ENCODE data around the gene POTEF.
"Not testable (repeated sequence)": the region's sequence is repeated elsewhere in the genome, so short reads cannot be mapped to it uniquely, and the experiment has no call there.

The POTEF gene

DNA sequence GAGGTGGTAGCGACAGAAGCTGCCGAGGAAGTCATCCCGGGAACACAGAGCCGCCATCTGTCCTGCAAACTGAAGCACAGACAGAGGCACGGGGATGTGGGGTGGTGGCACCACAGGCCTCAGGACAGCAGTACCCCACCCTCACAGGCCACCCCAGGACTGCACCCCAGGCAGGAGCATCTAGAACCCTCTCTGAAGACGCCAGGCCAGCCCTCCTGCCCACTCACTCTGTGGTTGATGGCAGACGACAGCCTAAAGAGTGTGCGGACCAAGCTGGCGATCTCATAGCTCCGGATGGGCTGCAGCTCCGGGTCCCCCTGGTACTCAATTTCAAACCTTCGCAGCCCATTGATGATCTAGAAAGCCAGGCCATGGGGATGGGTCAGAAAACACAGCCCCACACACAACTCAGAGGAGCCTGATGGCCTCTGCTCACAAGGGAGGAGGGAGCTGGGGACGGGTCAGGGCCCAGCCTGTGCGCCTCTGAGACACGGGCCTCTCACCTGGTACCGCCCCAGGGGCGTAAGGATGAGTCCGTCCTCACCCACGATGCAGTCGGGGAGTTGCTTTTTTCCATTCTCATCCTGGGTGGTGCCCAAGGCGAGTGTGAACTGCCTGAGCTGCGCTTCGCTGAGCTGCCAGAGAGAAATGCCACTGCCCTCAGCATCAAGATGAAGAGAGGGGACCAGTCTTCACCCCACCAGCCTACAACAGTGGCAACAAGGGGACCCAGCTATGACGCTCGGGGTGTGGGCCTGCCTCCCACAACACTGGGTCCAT, 24.0 kb upstream of the POTEF start:
- no peak for DNase-seq (ENCODE audit: low read depth)

DNA sequence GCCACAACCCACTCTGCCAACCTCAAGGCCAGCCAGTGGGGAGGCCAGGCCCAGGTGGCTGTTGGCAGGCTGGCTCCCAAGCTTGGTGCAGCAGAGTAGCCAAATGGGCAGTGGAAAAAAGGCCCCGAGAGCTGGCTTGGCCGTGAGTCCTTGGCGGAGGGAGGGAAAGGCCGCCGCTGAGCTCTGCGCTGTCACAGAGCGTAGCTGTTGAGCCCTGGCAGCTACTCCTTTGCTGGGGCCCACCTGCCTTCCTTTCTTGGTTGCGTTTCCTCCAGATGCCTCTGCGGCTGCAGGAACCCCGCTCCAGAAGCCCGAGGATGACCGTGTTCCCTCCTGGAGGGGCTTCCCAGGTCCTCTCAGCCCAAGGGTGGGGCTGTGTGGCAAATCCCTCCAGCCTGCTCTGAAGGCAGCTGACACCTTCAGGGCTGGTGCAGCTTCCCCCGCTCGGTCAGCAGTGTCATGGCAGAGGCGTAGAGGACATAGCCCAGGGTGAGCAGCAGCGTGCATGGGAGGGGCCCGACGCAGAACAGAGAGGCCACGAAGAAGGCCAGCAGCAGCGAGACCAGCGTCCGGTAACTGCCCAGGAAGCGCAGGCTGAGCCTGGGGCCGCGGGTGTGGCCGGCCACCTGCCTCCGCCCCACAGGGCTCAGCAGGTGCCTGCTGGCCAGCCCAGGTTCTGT, 23.3 kb upstream of the POTEF start:
- not testable (repeated sequence) for DNase-seq (ENCODE audit: low read depth)

DNA sequence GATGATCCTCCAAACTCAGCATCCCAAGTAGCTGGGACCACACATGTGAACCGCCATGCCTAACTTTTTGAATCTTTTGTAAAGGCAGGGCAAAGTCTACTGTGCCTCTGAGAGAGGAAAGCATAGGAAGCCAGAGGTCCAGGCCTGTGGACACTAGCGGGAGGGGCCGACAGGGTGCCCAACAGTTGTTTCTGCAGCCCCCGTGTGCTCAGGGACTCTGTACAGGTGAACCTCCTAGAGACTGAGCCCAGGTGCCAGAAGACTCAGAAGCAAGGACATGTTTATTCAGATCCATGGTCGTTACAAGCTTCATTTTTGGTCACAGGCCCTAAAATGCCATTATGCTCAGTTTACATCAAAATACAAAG, 22.1 kb upstream of the POTEF start:
- not testable (repeated sequence) for DNase-seq (ENCODE audit: low read depth)

DNA sequence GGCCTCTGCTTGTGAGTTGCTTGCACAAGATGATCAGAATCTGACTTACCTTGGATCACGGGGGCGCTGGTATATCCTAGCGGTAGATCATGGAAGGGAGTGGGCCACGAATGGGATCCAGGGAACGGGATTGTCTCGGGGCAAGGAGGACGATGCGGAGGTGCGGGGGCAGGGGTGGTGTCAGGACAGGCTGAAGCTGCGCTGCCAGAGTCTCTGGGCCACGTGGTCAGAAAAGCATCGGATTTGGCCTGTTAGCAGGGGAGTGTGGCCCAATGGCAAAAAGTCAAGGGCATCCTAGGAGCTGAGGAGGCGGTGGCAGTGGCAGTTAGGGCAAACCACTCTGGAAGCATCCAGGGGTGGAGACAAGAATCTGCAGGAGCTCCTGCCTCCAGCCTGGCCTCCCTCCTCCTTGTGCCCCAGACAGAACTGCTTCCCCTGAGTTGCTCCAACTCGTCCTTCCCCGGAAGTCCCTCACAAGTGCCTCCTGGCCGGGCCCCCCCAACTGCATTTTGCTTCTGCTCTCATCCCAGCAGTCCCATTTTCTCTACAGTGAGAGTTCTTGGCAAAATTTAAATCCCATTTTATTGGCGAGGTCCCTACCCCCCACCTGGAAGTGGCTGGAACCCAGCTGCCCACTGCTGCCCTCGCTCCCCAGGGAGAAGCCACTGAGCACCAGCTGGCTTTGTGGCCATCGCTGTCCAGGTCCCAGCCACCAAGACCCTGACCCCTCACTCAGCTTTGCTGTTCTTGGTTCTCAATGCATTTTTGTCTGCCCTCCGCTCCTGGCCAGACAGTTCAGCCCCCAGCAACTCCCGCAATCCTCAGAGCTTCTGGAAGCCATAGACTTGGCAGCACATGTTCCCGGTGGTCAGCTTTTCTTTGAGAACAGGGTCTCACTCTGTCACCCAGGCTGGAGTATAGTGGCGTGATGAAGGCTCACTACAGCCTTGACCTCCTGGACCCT, 21.4 kb upstream of the POTEF start:
- DNase-seq (ENCODE audit: low read depth) = no peak

DNA sequence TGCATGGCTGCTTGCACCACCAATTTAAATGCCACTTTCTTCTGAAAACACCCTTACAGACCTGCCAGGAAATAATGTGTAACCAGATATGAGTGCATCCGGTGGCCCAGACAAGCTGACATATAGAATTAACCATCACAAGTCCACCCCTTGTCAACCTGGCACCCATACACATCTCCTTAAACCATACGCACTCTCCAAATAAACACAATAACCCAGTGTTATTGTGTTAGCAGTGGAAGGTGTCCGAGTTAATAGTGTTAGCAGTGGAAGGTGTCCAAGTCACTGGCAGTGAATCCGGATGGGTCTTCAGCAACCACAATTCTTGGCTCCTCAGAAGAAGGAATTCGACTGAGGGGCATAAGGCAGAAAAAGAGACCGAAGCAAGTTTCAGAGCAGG, 19.5 kb upstream of the POTEF start:
- DNase-seq (ENCODE audit: low read depth) = not testable (repeated sequence)

DNA sequence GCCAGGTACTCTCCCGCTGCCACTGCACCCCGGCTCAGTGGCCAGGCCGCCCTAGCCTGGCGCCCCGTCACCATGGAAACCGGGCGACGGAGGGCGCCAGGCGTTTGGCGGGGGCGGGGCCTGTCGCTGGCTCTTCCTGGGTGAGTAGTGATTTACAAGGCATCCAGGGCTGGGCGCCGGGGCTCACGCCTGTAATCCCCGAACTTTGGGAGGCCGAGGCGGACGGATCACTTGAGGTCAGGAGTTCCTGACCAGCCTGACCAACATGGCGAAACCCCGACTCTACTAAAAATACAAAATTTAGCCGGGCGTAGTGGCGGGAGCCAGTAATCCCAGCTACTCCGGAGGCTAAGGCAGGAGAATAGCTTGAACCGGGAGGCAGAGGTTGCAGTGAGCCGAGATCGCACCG, 16.0 kb upstream of the POTEF start, which contains the start of gene CCDC74B:
TSS of gene CCDC74B (minus strand) at position 107 of the 409 bp plus-strand sequence. CDS start 116 bp downstream, outside the sequence.
- peak; percentile 64 for DNase-seq (ENCODE audit: low read depth)

DNA sequence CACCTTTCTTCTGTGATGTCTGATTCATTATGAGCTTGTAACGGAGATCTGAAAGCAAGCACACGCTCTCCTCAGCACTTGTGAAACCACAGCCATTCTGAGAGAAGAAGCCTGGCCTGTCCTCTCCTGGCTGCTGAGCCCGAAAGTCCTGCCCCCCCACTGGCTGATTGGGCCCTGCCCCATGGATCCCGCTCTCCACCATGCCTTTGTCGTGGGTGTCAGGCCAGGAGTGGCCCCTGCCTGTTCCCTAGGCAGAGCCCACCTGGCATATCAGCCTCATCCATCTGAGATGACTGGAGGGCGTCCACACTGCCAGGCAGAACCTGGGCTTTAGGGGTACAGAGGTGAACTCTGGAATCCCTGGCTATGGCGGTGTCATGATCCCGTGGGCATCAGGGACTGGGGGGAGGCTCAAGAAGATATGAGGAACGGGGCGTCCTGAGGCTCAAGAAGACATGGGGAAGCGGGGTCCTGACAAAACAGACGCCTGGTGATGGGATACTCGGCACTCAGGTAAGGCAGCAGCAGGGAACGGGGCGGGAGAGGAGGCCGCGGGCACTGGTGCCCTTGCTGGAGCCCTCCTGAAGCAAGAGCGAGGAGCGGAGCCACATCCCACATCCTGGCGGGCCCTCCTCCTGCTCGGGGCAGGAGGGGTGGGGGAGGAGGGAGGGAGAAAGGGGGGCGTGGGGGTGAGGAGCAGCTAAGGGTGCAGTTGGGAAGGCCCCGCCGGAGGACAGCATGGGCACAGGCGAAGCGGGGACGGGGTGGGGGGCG, 14.4 kb upstream of the POTEF start:
- DNase-seq (ENCODE audit: low read depth) = peak; percentile 14

DNA sequence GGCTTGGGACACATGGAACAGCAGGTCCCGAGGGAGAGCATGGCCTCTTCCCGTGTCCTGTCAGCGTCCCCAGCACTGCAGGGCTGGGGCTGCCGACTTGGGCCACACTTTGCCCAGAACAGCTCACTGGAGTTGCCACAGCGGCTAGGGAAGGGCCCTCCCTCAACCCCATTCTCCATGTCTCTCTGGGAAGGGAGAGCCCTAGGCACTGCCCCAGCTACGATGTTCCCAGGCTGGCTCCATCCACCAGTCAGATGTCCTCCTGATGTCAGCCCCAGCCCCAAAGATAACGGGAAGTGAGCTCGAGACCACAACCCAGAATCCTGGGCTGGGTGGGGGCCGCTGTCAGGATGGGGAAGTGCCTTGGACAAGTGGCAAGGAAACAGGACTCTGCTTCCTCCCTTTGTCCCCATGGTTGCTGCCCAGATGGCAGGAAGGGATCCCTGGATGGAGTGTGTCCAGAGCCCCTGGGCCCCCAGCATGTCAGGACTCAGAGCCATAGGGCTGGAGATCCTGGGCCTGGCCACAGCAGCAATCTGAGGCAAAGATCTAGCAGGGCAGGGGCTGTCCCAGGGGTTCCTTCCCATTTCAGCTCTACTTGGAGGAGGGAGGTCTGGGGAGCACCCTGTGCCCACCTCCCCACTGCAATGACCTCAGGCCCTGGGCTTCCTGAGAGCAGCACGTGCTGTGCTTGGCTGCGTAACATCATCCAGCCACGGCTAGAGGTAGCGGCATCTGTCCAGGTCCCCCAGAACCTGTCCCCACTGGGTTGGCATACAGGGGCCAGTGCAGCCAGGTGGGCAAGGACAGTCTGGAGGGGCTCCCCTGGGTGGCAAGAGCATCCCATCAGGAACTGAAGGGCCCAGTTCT, 13.6 kb upstream of the POTEF start:
- not testable (repeated sequence) for DNase-seq (ENCODE audit: low read depth)

DNA sequence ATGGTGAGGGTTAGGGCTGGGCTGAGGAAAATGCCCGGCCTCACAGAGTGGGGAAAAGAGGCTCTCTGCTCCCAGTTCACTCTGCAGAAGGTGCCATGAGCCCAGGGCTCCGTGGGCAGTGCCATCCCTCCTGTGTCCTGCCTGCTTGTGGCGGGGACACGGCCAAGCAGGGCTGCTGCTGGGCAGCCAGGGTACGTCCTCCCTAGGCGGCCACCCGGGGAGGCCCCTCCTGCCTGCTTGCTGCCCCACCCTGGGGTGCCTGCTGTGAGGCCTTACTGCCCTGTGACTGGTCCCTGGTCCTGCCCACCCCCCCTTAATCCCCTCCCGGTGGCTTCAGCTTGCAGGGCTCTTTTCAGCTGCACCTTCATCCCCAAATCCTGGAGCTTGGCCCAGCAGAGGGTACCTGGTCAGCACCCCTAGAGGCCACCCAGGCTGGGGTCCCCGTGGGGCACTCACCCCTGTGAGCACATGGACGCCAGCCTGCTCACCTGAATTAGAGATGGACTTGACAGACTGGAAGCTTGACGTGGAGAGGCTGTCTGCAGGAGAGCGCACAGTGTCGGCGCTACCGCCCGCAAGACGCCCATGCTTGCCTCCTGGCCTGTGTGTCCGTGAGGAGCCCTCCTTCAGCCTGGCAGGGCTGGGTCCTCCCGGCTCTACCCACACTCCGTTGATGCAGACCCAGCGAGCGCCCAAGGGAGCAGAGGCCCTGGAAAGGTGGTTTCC, 12.8 kb upstream of the POTEF start:
- DNase-seq (ENCODE audit: low read depth) = not testable (repeated sequence)

DNA sequence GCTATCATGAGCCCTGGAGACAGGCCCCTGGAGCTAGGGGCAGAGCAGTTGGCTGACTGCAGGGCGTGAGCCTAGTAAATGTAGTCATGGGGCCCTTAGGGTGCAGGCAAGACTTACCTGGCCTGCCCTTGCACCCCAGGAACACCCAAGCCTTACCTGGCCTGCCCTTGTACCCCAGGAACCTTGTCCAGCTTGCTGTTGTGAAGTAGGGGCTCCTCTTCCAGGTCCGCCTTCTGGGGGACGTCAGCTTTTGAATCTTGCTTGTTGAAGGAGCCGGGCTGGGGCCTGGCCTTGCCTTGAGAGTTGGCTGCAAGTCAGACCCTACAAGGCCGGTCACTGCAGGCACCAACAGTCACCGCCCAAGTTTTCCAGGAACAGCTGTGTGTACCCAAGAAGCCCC, 12.0 kb upstream of the POTEF start:
- DNase-seq (ENCODE audit: low read depth) = not testable (repeated sequence)

DNA sequence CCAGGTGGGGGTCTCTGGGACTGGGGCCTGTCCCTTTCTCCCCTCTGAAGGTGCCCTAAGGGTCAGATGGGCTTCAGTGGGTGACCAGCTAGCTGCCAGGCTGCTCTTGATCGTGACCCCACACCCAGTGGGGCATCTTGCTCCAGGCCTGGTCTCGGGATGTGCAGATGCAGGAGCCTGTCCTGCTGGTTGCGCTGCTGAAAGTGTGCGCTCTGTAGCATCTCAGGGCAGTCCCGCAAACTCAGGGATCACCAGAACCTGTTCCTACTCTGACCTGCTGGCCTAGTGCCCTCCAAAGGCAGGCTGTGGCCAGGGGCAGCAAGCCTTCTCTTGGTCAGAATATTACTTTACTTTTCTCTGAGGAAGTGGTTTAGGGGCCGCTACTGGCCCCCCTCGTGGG, 11.5 kb upstream of the POTEF start:
- not testable (repeated sequence) for DNase-seq (ENCODE audit: low read depth)

DNA sequence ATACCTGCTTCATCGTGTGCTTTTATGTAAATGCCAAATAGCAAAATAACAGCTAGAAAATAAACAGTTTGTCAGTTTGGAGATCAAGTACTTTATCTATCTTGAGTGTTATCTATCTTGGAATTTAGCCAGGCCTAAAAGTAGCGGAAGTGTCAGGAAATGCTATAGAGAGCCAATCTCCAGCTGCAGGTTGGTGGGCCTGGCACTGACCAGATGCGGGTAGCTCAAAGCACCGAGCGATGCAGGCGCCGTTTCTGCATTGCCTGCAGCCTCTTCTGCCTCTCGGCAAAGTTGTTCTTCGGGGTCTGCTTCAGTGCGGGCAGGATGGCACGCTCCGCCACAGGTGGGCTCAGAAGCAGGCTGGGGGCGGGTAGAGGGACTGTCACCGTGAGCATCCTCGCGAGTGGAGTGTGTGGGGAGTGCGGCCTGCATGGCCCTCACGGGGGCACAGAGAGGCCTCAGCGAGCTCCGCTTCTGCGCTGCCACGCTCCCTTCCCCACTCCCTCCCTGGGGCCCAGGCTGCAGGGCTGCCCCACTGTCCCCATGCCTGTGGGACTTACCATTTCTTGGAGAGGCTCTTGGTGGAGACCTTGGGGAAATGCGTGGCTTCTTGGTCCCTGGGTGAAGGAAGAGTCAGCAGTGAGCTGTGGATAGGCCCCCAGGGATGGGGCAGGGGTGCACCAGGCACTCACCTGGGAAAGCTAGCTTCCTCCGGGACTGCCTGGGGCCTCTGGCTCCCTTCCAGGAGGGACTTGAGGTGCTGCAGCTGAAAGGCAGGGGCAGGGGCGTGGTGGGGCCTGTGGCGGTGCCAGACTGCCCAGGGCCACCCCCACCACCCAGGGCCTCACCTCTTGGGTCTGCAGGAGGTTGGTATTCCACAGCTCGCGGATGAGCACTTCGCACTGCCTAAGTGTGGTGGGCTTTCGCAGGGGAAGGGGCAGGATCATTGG, 10.6 kb upstream of the POTEF start:
- DNase-seq (ENCODE audit: low read depth) = not testable (repeated sequence)

DNA sequence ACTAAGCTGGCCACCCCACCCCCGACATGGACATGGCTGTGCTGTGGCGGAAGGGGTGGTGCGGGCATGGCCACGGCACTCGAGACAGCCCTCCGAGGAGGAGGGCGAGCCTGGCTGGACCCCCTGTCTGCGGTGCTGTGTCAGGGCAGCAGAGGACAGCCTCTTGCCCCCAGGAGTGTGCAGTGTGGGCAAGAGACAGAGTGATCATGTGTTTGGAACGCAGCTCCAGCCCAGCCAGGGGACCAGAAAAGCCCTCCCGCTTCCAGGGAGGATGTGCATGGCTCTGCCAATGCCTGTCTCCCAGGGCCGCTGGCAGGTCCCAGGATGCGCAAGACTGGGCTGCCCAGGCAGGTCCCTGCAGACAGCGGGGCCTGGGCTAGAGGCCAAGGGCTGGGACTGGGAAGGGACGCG, 9.8 kb upstream of the POTEF start:
- DNase-seq (ENCODE audit: low read depth) = not testable (repeated sequence)

DNA sequence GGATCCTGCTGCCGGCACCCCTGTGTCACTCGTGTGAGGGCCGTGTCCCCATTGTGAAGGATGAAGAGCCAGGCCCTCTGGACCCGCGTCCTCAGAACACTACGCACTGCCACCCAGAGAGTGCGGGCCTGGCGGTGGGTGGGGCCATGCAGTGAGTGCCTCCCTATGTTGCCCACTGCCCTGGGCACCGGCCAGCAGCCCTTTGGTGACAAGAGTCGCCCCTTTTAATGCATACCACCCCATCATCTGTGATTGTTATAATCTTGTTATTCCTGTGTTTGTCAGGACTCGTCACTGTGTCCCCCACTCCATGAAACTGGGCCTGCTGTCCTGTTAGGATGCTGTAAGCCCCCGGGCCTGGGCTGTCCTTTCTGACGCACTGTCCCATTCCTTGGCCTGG, 9.3 kb upstream of the POTEF start:
- not testable (repeated sequence) for DNase-seq (ENCODE audit: low read depth)

DNA sequence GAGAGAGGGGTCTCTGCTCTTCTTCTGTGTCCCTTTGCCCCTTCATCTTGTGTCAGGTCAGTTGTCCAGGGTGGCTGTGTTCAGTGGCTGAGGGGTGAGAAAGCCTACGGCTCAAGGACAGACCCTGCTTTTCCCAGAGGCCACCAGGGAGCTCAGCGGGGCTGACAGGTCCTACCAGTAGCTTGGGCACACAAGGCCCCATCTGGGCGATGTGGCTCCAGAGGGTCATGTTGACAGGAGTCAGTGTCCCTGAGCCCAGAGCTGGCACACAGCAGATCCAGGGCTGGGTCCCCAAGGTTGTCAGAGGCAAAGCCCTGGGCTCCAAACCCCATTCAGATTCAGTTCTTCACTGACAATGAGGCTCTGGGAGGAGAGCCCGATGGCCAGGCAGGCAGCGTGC, 8.1 kb upstream of the POTEF start:
- not testable (repeated sequence) for DNase-seq (ENCODE audit: low read depth)

DNA sequence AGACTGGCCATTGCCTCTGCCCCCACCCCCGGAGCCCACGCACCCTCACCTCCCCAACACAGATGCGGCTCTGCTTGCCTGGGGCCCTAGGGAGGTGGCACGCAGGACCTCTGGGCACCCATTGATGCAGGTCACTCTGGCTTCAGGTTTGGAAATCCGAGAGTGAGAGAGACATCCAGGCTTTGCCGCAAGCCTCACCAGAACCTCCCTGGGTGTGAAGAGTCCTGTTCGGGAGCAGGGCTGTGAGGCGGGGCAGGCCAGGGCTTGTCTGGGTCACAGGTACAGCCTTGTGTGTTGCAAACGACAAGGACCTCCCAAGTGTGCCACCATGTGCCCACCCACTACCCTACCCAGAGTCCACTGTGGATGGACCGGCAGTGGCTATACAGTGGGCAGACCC, 7.5 kb upstream of the POTEF start:
- DNase-seq (ENCODE audit: low read depth) = not testable (repeated sequence)

DNA sequence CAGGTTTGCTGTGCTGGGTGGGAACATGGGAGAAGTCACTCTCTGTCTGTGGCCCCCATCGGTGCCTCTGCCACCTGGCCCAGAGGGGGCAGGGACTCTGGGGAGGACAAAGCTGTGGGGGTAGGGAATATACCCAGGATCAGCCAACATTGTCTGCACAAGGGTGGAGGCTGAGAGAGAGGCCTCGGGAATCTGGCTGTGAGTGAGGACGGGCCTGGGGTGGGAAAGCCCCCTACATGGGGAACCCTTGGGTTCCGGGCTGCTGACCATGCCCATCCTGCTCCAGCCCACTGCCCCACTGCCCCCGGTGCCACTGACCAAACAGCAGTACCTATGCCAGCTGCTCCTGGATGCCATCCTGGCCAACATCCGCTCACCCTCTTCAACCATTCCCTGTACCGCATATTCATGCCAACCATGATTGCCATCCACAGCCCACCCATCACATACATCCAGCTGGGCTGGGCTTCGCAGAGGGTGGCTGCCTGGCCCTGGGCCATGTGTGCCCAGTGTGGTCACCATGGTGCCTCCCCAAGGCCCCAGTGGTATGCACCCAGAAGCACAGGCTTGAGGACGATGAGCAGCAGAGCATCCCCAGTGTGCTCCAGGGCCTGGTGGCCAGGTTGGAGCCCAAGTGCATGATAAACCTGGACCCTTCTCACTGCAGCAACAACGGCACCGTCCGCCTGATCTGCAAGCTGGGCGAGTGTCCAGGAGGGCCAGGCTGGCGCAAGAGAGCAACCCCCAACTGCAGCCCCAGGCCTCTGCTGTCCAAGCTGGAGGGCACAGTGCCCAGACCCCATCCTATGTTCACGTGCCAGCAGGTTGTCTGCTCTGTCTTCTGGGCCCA, 6.9 kb upstream of the POTEF start:
- no peak for DNase-seq (ENCODE audit: low read depth)

DNA sequence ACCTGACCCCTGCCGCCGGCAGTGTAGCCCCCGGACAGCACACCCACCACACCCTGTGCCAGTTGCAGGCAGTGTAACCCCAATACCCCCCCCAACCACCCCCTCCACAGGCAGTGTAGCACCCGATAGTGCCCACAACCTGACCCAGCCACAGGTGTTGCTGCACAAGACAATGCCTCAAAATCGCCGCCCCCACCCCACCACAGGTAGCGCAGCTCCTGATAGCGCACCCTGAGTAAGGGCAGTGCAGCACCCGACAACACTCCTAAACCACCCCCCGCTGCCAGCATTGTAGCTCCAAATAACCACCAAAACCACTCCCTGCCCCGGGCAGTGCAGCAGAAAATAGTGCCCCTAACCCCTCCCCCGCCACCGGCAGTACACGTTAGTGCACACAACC, 558 bp downstream of the POTEF start:
- DNase-seq (ENCODE audit: low read depth) = not testable (repeated sequence)

All from ELR (cell line).